Measurements from ENCODE around the gene PGC.

Gene PGC

DNA sequence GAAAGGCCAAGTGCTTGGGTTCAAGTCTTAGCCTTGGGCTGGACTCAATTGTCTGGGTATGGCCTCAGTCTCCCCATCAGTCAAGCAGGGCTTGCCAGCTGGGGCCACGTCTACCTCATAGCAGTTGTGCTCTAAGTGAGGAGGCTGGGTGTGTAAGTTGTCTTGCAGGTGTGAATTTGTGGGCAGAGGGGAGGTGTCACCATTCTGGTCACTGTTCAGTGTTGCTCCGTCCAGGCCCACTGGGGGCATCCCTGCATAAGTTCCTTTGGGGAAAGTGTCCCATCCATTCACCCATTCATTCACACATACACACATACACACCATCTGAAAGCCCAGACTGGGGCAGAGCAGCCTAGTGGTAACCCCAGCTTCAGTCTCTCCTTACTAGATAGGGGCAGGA lies 48.1 kb downstream of the PGC start:
- no peak overlapping the region for H3K4me3 ChIP-seq (ENCODE audit: low read length)
- no peaks in the 10 kb centered on the region for H3K9me3 ChIP-seq (ENCODE audit: control insufficient read depth, insufficient read depth, low read length)
- no peaks in the 10 kb centered on the region for H3F3A ChIP-seq (ENCODE audit: control insufficient read depth, insufficient read depth)
- H3K9me2 ChIP-seq (replicated peaks; ENCODE audit: control insufficient read depth, low read length), result no peaks in the 10 kb centered on the region
- H3K27ac ChIP-seq (ENCODE audit: low read depth, low read length), result no peak overlapping the region
- H3K4me1 ChIP-seq (ENCODE audit: control insufficient read depth, low read length), result peaks cover 50% of the 10 kb centered on the region
- H3K4me2 ChIP-seq (ENCODE audit: low read length), result no peak overlapping the region
- H3K79me2 ChIP-seq (ENCODE audit: control insufficient read depth, low read length), result peaks cover 68% of the 10 kb centered on the region
- H4K20me1 ChIP-seq (ENCODE audit: control insufficient read depth, insufficient read depth, low read depth, low read length), result peaks cover 2% of the 10 kb centered on the region; the same call in 1 of the 2 replicates
- no peak for TF ChIP-seq EZH2phosphoT487 (IDR thresholded peaks at IDR 0.05; ENCODE audit: borderline replicate concordance, low read length)
- TF ChIP-seq, protein P1, sequence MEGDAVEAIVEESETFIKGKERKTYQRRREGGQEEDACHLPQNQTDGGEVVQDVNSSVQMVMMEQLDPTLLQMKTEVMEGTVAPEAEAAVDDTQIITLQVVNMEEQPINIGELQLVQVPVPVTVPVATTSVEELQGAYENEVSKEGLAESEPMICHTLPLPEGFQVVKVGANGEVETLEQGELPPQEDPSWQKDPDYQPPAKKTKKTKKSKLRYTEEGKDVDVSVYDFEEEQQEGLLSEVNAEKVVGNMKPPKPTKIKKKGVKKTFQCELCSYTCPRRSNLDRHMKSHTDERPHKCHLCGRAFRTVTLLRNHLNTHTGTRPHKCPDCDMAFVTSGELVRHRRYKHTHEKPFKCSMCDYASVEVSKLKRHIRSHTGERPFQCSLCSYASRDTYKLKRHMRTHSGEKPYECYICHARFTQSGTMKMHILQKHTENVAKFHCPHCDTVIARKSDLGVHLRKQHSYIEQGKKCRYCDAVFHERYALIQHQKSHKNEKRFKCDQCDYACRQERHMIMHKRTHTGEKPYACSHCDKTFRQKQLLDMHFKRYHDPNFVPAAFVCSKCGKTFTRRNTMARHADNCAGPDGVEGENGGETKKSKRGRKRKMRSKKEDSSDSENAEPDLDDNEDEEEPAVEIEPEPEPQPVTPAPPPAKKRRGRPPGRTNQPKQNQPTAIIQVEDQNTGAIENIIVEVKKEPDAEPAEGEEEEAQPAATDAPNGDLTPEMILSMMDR (IDR thresholded peaks at IDR 0.05; ENCODE audit: low read depth, low read length, poor library complexity, severe bottlenecking), result no peak
- peaks cover 36% of the 10 kb centered on the region for H3K36me3 ChIP-seq (ENCODE audit: control insufficient read depth, low read length)
- H3K27me3 ChIP-seq (ENCODE audit: control insufficient read depth, low read length), result no peaks in the 10 kb centered on the region

DNA sequence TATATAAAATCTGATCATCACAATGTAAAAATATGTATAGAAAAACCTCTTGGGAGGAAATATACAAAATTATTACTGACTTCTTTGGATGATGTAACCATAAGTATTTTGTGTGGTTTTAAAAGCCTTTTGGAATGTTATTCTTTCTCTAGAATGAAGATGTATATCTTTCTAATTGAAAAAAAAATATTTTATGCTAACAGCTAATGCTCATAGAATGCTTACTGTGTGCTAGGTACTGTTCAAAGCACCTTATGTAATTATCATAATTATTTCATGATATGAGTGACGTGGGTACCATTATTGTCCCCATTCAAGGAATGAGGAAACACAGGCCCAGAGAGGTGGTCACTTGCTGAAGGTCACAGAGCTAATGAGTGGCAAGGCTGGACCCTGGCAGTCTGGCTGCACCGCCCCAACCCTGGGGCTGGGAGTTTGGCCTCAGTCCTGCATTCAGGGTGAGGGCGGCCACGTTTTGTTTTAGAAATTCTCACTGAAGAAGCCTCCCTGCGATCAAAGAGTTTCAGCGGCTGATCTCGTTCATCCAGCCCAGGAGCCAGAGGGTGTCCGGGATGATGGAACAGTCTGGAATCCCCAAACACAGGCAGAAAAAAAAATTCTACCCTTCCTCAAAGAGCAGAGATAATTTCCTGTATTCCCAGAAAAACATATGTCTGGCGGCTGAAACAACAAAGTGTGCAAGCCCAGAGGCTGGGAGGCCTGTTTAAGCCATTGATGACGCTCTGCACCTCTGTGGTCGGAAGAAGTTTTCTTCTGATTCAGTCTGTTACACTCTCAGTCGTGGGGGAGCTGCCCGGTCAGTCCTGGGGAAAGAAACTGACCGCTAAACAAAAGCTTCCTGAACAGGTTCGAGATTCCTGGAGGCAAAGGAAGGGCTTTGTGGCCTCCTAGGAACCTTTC lies 49.1 kb downstream of the PGC start:
- H3K9me3 ChIP-seq (ENCODE audit: control insufficient read depth, insufficient read depth, low read length), result no peaks in the 10 kb centered on the region
- no peaks in the 10 kb centered on the region for H3K27me3 ChIP-seq (ENCODE audit: control insufficient read depth, low read length)
- peaks cover 2% of the 10 kb centered on the region; the same call in 1 of the 2 replicates for H4K20me1 ChIP-seq (ENCODE audit: control insufficient read depth, insufficient read depth, low read depth, low read length)
- H3K4me3 ChIP-seq (ENCODE audit: low read length), result no peak overlapping the region
- no peaks in the 10 kb centered on the region for H3K9me2 ChIP-seq (replicated peaks; ENCODE audit: control insufficient read depth, low read length)
- no peaks in the 10 kb centered on the region for H3F3A ChIP-seq (ENCODE audit: control insufficient read depth, insufficient read depth)
- peaks cover 28% of the 10 kb centered on the region for H3K36me3 ChIP-seq (ENCODE audit: control insufficient read depth, low read length)
- no peak overlapping the region for H3K27ac ChIP-seq (ENCODE audit: low read depth, low read length)
- peaks cover 61% of the 10 kb centered on the region for H3K79me2 ChIP-seq (ENCODE audit: control insufficient read depth, low read length)
- TF ChIP-seq, protein P1 (IDR thresholded peaks at IDR 0.05; ENCODE audit: low read depth, low read length, poor library complexity, severe bottlenecking), result no peak
- no peak for TF ChIP-seq EZH2phosphoT487 (IDR thresholded peaks at IDR 0.05; ENCODE audit: borderline replicate concordance, low read length)
- H3K4me1 ChIP-seq (ENCODE audit: control insufficient read depth, low read length), result peaks cover 41% of the 10 kb centered on the region
- no peak overlapping the region for H3K4me2 ChIP-seq (ENCODE audit: low read length)

DNA sequence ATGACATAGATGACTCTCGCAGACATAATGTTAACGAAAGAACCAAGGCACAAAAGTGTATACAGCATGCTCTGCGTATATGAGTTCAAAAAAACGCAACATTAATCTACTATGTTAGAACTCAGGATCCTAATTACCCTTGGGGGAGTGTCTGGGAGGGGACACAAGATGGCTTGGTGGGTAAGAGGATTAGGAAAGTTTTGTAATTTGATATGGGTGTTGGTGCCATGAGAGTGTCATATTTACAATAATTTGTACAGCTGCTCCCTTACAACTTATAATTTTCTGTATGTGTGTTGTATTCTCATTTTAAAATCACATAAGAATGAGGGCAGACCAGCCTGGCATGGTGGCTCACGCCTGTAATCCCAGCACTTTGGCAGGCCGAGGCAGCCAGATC lies 50.4 kb downstream of the PGC start:
- Histone ChIP-seq H3K79me2 (ENCODE audit: control insufficient read depth, low read length) (peaks cover 48% of the 10 kb centered on the region), H4K20me1 (ENCODE audit: control insufficient read depth, insufficient read depth, low read depth, low read length) (peaks cover 2% of the 10 kb centered on the region; the same call in 1 of the 2 replicates), H3K4me1 (ENCODE audit: control insufficient read depth, low read length) (peaks cover 28% of the 10 kb centered on the region), H3K9me3 (ENCODE audit: control insufficient read depth, insufficient read depth, low read length) (no peaks in the 10 kb centered on the region), H3K4me2 (ENCODE audit: low read length) (no peak overlapping the region), H3K36me3 (ENCODE audit: control insufficient read depth, low read length) (peaks cover 22% of the 10 kb centered on the region), H3K27me3 (ENCODE audit: control insufficient read depth, low read length) (no peaks in the 10 kb centered on the region), H3F3A (ENCODE audit: control insufficient read depth, insufficient read depth) (no peaks in the 10 kb centered on the region), H3K27ac (ENCODE audit: low read depth, low read length) (no peak overlapping the region), H3K9me2 (replicated peaks; ENCODE audit: control insufficient read depth, low read length) (no peaks in the 10 kb centered on the region), H3K4me3 (ENCODE audit: low read length) (no peak overlapping the region)
- TF ChIP-seq, protein P1 (IDR thresholded peaks at IDR 0.05; ENCODE audit: low read depth, low read length, poor library complexity, severe bottlenecking), result no peak
- no peak for TF ChIP-seq EZH2phosphoT487 (IDR thresholded peaks at IDR 0.05; ENCODE audit: borderline replicate concordance, low read length)
